OCI-LY1 (cell line): ENCODE measurements around the gene HSF5.

Experiments
- CTCF ChIP-seq: fragments of 200-600 bp; sonication (generic), shearing (Covaris generic); IDR thresholded peaks from 2 replicates; pipeline ENCODE4 v1.5.1; 2017; ENCODE audit warnings: mild to moderate bottlenecking, antibody characterized with exemption, low read length, moderate library complexity, mixed read lengths
- EZH2 ChIP-seq: fragments of 200-600 bp; sonication (generic), shearing (Covaris generic); IDR thresholded peaks from 2 replicates; pipeline ENCODE4 v1.8.0; 2017; ENCODE audit warnings: borderline replicate concordance, mixed run types, mild to moderate bottlenecking, antibody characterized with exemption, low read length, moderate library complexity, mixed read lengths

GRCh38 chr17:58411408-58411894 is 76.8 kb downstream of the HSF5 start:
- TF ChIP-seq EZH2 (no peak), CTCF (no peak)
